ENCODE results near the gene SVIL. TPM values are rescaled to one million over a fixed set of nuclear protein-coding genes. Genes with fewer than 3 reads are reported as not detected.
A peak's percentile ranks its signal among the peaks of the same experiment; 100 is the strongest.

The SVIL gene
- polyA plus RNA-seq, 1 donor (not counting 4 experiments of a cell fraction or from before 2014, with no cell fraction given), result 16.2 TPM

- Histone ChIP-seq H3K27ac (ENCODE audit: control insufficient read depth, insufficient read depth, low read length) (peak overlapping the region; percentile 1), H4K20me1 (ENCODE audit: control insufficient read depth, extremely low read depth, insufficient read depth, low read length) (no peaks in the 10 kb centered on the region), H3K9me1 (ENCODE audit: control insufficient read depth, extremely low read depth, insufficient read depth, low read length) (no peaks in the 10 kb centered on the region), H3K4me2 (ENCODE audit: control insufficient read depth, extremely low read depth, insufficient read depth, low read depth, low read length) (peak overlapping the region; percentile 7), H3K9me3 (ENCODE audit: control insufficient read depth, low read depth, low read length) (no peaks in the 10 kb centered on the region), H3K36me3 (ENCODE audit: control insufficient read depth in 2 of 2, extremely low read depth in 1 of 2, insufficient read depth in 2 of 2, low read length in 2 of 2) (no peaks in the 10 kb centered on the region), H2AFZ (ENCODE audit: control insufficient read depth, low read length) (no peak overlapping the region), H3K9ac (ENCODE audit: control insufficient read depth, extremely low read depth, insufficient read depth, low read length) (no peak overlapping the region), H3K27me3 (ENCODE audit: control insufficient read depth, extremely low read depth, insufficient read depth, low read length) (no peaks in the 10 kb centered on the region), H3K79me2 (ENCODE audit: control insufficient read depth, insufficient read depth, low read length) (peaks cover 42% of the 10 kb centered on the region), H3K4me3 (ENCODE audit: control insufficient read depth in 2 of 3, extremely low read depth in 1 of 3, insufficient read depth in 2 of 3, low read depth in 1 of 3, low read length in 3 of 3) (no peak overlapping the region), H3K4me1 (ENCODE audit: control insufficient read depth, extremely low read depth, insufficient read depth, low read length) (peaks cover 17% of the 10 kb centered on the region)
- FAIRE-seq (no peak), DNase-seq (ENCODE audit: low read depth, low spot score) (no peak)
- dilution Hi-C loops (cut with MboI; ENCODE audit: extremely low pct_ligation_motif_present, low sequenced_read_pairs), result no loop called here
- no peak for TF ChIP-seq EZH2 (IDR thresholded peaks at IDR 0.05; ENCODE audit: low read length)
- TF ChIP-seq CTCF (optimal IDR thresholded peaks at IDR 0.05 in 1 of 3, IDR thresholded peaks at IDR 0.05 in 1 of 3, conservative IDR thresholded peaks at IDR 0.05 in 1 of 3; ENCODE audit: extremely low read depth in 1 of 3, insufficient read depth in 2 of 3, low read length in 3 of 3), result no peak
Observed at GRCh38 chr10:29622382-29622922, 12.3 kb downstream of the SVIL start.

GRCh38 chr10:29621161-29621560 is 13.6 kb downstream of the SVIL start:
- FAIRE-seq (peak; percentile 59), DNase-seq (ENCODE audit: low read depth, low spot score) (no peak)
- Histone ChIP-seq H3K4me3 (ENCODE audit: control insufficient read depth in 2 of 3, extremely low read depth in 1 of 3, insufficient read depth in 2 of 3, low read depth in 1 of 3, low read length in 3 of 3) (no peak overlapping the region), H3K9me1 (ENCODE audit: control insufficient read depth, extremely low read depth, insufficient read depth, low read length) (no peaks in the 10 kb centered on the region), H3K9me3 (ENCODE audit: control insufficient read depth, low read depth, low read length) (no peaks in the 10 kb centered on the region), H4K20me1 (ENCODE audit: control insufficient read depth, extremely low read depth, insufficient read depth, low read length) (no peaks in the 10 kb centered on the region), H3K27me3 (ENCODE audit: control insufficient read depth, extremely low read depth, insufficient read depth, low read length) (no peaks in the 10 kb centered on the region), H3K4me1 (ENCODE audit: control insufficient read depth, extremely low read depth, insufficient read depth, low read length) (peaks cover 13% of the 10 kb centered on the region), H3K4me2 (ENCODE audit: control insufficient read depth, extremely low read depth, insufficient read depth, low read depth, low read length) (peak overlapping the region; percentile 7), H3K79me2 (ENCODE audit: control insufficient read depth, insufficient read depth, low read length) (peaks cover 42% of the 10 kb centered on the region), H3K27ac (ENCODE audit: control insufficient read depth, insufficient read depth, low read length) (peak overlapping the region; percentile 38), H3K9ac (ENCODE audit: control insufficient read depth, extremely low read depth, insufficient read depth, low read length) (peak overlapping the region; percentile 30), H3K36me3 (ENCODE audit: control insufficient read depth in 2 of 2, extremely low read depth in 1 of 2, insufficient read depth in 2 of 2, low read length in 2 of 2) (no peaks in the 10 kb centered on the region), H2AFZ (ENCODE audit: control insufficient read depth, low read length) (no peak overlapping the region)
- TF ChIP-seq CTCF (optimal IDR thresholded peaks at IDR 0.05 in 1 of 3, IDR thresholded peaks at IDR 0.05 in 1 of 3, conservative IDR thresholded peaks at IDR 0.05 in 1 of 3; ENCODE audit: extremely low read depth in 1 of 3, insufficient read depth in 2 of 3, low read length in 3 of 3) (no peak), EZH2 (IDR thresholded peaks at IDR 0.05; ENCODE audit: low read length) (no peak)
- dilution Hi-C loops (cut with MboI; ENCODE audit: extremely low pct_ligation_motif_present, low sequenced_read_pairs), result no loop called here

All from keratinocyte (primary cell).